ENCODE measurements around the gene RAD51B. TPM values are rescaled to one million over a fixed set of nuclear protein-coding genes. Genes with fewer than 3 reads are reported as not detected.
A peak's percentile ranks its signal among the peaks of the same experiment; 100 is the strongest.

RAD51B gene
- total RNA-seq, 2 donors from 2014 or later, result 37.0 to 49.7 TPM

DNA sequence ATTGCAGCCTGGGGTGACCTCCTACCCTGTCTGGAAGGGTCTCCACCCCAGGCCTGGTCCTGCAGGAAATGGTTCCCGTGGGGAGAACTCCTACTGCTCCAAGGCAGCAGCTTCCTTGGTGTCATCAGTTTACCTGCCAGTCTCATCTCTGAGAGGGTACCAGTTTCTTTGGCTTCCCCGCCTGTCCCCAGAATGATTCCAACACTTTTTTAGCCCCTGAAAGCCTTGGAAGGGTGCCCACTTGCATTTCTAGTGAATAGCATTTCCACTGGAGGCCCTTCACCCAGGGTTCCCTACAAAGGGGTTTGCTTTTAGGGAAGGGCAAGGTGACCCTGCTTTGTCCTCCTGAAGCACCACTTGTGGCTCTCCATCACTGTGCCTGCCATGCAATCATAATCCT, 689.0 kb downstream of the RAD51B start:
- no peaks in the 10 kb centered on the region for H3K9me3 Mint-ChIP-seq
- no peaks in the 10 kb centered on the region for H3K27me3 Mint-ChIP-seq
- no peak for ATAC-seq (replicated peaks)
- peaks cover 40% of the 10 kb centered on the region for H3K4me1 Mint-ChIP-seq
- H3K4me3 Mint-ChIP-seq, result no peak overlapping the region
- no peaks in the 10 kb centered on the region for H3K36me3 Mint-ChIP-seq (ENCODE audit: low read depth)
- H3K27ac Mint-ChIP-seq, result no peak overlapping the region

DNA sequence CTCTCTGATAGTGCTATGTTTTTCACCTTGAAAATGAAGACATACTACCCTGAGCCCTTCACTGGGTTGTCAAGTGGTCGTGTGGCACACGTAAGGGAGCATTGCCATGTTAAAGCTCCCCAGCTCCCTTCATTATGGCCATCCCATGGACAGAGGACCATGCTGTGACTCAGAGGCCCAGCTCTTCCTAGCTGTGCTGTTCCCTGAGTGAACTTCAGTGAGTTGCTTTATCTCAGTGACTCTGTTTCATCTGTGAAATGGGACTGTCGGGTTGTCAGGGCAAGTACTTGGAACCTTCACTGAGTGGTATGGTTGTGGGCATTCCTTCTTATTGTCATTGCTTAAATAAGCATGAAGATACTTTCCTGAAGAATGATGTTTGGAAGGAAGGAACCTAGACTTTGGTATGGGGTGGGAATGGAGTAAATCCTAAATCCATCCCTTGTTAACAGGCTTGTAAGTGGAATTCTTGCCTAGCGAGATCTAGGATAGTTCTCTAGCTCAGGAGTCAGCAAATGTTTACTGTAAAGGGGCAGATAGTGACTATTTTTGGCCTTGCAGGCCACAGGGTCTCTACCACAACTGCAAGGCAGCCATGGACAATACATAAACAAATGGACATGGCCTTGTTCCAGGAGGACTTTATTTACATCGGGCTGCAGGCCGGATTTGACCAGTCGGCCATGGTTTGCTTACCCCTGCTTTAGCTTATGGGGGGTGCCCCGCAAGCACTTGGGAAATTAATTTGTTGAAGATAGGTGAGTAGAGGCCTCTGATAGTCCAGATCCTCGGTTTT, 689.8 kb downstream of the RAD51B start:
- Mint-ChIP-seq H3K4me1 (peaks cover 36% of the 10 kb centered on the region), H3K27ac (no peak overlapping the region), H3K9me3 (no peaks in the 10 kb centered on the region), H3K4me3 (no peak overlapping the region), H3K27me3 (no peaks in the 10 kb centered on the region), H3K36me3 (ENCODE audit: low read depth) (no peaks in the 10 kb centered on the region)
- ATAC-seq (replicated peaks), result no peak

DNA sequence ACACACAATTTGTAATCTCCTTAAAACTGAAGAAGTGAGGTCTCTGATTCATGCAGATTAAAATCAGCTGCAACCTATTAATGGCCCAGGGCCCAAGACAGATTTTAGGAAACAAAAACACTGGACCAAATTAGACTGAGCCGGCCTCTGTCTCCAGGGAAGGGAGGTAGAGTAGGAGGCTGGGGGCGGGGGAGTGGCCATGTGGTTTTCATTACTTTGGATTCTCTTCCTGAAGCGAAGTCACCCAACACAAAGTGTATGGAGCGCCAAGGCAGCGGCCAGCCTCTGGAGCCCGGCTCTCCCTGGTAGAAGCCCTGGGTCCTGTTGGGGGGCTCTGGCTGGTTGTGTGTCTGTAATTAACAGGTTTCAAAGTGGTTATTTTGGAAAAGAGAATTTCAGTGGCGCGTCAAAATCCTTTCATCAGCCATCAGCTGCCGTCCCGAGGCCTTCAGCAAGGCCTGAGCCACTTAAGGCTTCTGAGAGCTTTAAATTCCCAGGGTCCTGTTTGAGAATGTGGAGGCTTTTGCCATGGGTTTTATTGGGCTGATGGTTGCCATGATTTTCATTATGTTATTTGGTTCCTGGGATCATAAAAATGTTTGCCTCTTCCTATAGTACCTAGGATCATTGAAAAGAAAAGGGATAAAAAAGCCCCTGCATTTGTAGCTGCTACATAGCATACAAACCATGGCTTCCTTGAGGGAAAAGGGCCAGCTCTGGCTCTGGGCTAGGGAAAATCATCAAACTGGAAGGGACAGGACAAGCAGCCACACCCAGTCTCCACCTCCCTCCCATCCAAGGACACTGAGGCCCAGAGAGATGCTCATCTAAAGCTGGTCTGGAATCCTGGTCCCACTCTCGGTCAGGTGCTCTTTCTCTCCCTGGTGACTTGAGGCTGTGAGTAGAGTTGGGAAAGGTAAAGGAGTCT, 690.9 kb downstream of the RAD51B start:
- H3K27ac Mint-ChIP-seq, result peak overlapping the region; percentile 23
- no peaks in the 10 kb centered on the region for H3K36me3 Mint-ChIP-seq (ENCODE audit: low read depth)
- no peaks in the 10 kb centered on the region for H3K27me3 Mint-ChIP-seq
- no peak overlapping the region for H3K4me3 Mint-ChIP-seq
- no peak for ATAC-seq (replicated peaks)
- H3K4me1 Mint-ChIP-seq, result peaks cover 36% of the 10 kb centered on the region
- H3K9me3 Mint-ChIP-seq, result no peaks in the 10 kb centered on the region

DNA sequence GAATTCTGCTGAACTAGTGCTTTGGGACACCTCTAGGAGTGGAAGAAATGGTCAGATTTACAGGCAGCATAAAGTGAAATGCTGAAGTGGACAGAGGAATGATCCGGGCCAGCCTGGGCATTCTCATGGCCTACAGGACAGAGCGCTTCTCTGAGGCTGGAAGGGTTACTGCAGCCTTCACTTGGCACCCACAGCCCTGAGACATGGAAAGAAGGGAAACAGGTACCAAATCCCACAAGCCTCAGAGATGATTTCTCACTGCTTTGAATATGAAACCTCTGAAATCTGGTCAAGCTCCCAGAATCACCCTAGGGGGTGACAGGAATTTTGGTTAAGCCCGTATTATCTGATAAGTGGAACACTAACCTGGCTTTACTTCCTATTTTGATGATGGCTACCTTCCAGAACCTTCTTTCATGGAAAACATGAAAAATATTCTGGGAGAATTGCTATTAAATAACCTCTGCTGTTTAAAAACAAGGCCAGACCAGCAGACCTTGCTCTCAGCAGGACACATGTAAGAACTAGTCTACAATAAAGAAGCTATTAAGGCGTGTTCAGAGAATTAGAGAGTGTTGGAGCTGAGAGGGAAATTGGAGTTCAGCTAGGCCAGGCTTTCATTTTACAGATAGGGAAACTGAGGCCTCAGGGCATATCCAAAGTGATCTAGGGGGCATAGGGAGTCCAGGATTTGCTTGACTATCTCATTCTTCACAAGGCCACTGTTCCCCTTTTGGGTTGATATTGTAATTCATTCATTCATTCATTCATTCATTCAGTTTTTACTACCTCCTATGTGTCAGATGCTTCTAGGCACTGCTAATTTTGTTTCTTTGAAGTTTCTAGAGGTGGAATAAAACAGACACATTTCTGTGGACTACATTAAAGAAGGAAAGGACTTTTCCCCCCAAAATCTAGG, 691.8 kb downstream of the RAD51B start:
- Mint-ChIP-seq H3K36me3 (ENCODE audit: low read depth) (no peaks in the 10 kb centered on the region), H3K4me3 (no peak overlapping the region), H3K27me3 (no peaks in the 10 kb centered on the region), H3K9me3 (no peaks in the 10 kb centered on the region), H3K27ac (peak overlapping the region; percentile 23), H3K4me1 (peaks cover 29% of the 10 kb centered on the region)
- no peak for ATAC-seq (replicated peaks)

DNA sequence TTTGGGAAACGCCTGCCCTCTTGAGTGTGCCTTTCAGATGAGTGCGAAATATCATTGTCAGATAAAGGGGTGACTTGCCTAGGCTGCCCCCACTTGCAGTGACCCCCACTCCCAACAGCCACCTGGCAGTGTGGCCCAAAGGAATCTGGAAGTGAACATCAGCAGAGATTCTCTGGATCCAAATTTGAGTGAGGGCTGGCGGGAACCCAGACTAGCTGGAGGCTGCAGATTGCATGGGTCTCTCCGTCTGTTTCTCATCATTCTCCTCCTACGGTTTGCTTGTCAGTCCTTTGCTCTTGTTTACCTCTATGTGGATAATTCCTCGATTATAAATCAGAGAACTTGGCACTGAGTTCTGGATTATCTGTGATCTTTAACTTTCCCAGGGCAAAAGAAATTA, 692.5 kb downstream of the RAD51B start:
- H3K9me3 Mint-ChIP-seq, result no peaks in the 10 kb centered on the region
- H3K4me1 Mint-ChIP-seq, result peaks cover 22% of the 10 kb centered on the region
- no peak for ATAC-seq (replicated peaks)
- H3K27me3 Mint-ChIP-seq, result no peaks in the 10 kb centered on the region
- no peaks in the 10 kb centered on the region for H3K36me3 Mint-ChIP-seq (ENCODE audit: low read depth)
- H3K27ac Mint-ChIP-seq, result peak overlapping the region; percentile 14
- H3K4me3 Mint-ChIP-seq, result no peak overlapping the region

DNA sequence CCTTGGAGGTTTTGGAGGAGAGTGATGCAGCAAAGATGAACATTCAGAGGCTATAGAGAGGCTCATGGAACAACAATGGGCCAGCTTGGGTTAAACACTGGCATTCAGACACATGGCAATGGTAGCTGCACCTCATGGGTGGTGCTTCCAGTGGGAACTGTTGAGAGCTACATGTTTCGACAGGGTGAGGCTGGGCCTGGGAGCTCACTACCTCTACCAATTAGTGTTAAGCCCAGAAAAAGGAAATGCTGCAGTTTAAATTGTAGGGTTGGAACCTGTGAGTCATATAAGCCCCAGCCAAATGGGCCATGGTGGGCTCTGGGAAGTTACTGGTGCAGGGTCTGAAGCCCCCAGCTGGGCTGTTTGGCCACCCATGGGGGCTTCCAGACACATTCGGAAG, 693.6 kb downstream of the RAD51B start:
- peak overlapping the region; percentile 14 for H3K27ac Mint-ChIP-seq
- H3K36me3 Mint-ChIP-seq (ENCODE audit: low read depth), result no peaks in the 10 kb centered on the region
- H3K27me3 Mint-ChIP-seq, result no peaks in the 10 kb centered on the region
- peaks cover 12% of the 10 kb centered on the region for H3K4me1 Mint-ChIP-seq
- H3K9me3 Mint-ChIP-seq, result no peaks in the 10 kb centered on the region
- no peak for ATAC-seq (replicated peaks)
- no peak overlapping the region for H3K4me3 Mint-ChIP-seq

DNA sequence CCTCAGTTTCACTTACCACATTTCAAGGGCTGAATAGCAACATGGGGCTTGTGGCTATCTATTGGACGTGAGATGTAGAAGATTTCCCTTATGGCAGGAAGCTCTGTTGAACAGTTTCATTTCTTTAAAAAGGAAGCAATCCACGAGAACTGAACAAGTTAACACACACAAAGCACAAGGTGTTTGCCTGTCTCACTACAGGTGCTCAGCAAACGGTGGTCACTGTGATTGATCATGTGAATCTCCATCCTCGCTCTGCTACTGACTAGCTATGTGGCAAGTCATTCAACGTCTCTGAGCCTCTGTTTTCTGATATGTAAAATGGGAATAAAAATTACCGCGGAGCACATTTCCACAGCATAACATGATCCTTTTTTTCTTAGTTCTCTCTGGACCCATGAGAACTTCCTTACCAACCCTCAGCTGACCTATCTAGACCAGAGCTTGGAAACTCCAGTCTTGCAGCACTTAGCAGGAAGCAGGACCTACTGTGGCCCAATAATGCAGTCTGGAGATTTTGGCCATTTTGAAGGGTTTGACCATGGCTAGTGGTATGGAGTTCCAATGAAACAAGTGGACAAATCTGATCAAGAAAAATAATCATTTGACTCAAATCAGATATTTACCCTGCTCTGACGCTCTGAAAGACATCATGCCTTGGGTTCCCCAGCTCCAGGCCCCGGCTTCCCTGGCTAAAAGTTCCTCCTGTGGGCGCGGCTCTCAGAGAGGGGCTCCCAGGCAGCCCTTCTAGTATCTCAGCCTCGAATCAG, 694.4 kb downstream of the RAD51B start:
- H3K27ac Mint-ChIP-seq, result no peak overlapping the region
- no peaks in the 10 kb centered on the region for H3K9me3 Mint-ChIP-seq
- peaks cover 12% of the 10 kb centered on the region for H3K4me1 Mint-ChIP-seq
- no peaks in the 10 kb centered on the region for H3K27me3 Mint-ChIP-seq
- no peaks in the 10 kb centered on the region for H3K36me3 Mint-ChIP-seq (ENCODE audit: low read depth)
- ATAC-seq (replicated peaks), result no peak
- H3K4me3 Mint-ChIP-seq, result no peak overlapping the region

DNA sequence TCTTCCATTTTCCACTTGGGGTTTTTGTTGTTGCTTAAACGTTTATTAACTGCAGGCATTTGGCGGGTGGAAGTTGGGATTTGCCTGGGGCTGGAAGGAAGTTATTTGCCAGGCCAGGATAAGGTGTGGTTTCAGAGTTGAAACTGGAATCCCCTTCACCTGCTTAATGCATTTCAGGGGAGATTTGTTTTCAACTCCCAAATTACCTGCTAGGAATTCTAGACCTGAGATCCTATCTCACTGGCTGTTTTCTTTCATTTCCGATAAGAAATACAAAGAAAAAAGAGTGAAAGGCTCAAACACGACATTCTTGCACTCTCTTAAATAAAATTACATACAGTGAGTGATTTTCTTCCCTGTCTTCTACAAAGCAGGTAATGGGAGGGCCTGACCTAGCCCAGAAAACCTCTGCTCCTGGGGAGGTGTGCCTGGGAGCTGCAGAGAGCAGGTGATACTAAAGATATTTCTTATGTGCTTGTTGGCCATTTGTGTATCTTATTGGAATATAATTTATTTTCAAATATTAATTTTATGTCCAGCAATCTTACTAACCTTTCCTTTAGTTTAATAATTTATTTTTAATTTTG, 695.1 kb downstream of the RAD51B start:
- ATAC-seq (replicated peaks), result no peak
- no peak overlapping the region for H3K4me3 Mint-ChIP-seq
- no peaks in the 10 kb centered on the region for H3K27me3 Mint-ChIP-seq
- H3K27ac Mint-ChIP-seq, result no peak overlapping the region
- H3K9me3 Mint-ChIP-seq, result no peaks in the 10 kb centered on the region
- H3K36me3 Mint-ChIP-seq (ENCODE audit: low read depth), result no peaks in the 10 kb centered on the region
- H3K4me1 Mint-ChIP-seq, result peaks cover 17% of the 10 kb centered on the region

DNA sequence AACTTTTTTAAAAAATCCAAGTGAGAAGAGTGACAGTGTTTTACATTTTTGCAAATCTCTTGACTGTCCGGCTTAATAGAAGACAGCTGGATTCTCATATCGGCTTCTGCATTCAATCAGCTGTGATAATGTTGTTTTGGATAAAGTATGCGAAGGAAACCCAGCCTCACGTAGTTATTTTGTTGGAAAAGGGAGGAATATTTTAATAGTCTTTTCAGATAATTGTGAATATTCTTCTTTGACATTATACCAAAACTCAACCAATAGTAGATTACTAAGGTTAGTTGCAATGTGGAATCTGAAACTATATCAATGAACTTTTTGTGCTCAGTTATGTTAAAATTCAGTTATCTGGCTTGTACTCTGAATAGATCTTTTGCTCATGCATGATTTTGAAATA, 696.8 kb downstream of the RAD51B start:
- Mint-ChIP-seq H3K36me3 (ENCODE audit: low read depth) (no peaks in the 10 kb centered on the region), H3K9me3 (no peaks in the 10 kb centered on the region), H3K27ac (no peak overlapping the region), H3K4me3 (no peak overlapping the region), H3K4me1 (peaks cover 13% of the 10 kb centered on the region), H3K27me3 (no peaks in the 10 kb centered on the region)
- ATAC-seq (replicated peaks), result no peak

DNA sequence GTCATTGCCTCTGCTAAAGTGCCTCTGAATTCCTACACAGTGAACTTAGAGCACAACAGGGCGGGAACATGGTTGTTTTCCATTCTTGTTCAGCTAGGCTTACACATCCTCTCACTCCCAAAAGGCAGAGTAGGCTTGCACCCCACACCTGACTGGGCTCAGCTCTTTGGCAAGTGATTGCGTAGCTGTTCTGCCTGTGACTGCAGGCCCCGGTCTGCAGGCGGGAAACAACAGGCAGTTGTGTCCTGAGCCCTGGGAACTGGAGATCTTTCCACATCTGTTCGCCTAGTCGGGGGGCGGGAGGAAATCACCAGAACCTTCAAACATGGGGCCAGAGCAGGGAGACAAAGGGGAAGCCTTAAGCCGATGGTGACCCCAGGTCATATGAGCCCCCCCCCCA, 698.6 kb downstream of the RAD51B start:
- Mint-ChIP-seq H3K36me3 (ENCODE audit: low read depth) (no peaks in the 10 kb centered on the region), H3K9me3 (no peaks in the 10 kb centered on the region), H3K4me3 (no peak overlapping the region), H3K27me3 (no peaks in the 10 kb centered on the region), H3K27ac (no peak overlapping the region), H3K4me1 (peaks cover 5% of the 10 kb centered on the region)
- ATAC-seq (replicated peaks), result no peak

DNA sequence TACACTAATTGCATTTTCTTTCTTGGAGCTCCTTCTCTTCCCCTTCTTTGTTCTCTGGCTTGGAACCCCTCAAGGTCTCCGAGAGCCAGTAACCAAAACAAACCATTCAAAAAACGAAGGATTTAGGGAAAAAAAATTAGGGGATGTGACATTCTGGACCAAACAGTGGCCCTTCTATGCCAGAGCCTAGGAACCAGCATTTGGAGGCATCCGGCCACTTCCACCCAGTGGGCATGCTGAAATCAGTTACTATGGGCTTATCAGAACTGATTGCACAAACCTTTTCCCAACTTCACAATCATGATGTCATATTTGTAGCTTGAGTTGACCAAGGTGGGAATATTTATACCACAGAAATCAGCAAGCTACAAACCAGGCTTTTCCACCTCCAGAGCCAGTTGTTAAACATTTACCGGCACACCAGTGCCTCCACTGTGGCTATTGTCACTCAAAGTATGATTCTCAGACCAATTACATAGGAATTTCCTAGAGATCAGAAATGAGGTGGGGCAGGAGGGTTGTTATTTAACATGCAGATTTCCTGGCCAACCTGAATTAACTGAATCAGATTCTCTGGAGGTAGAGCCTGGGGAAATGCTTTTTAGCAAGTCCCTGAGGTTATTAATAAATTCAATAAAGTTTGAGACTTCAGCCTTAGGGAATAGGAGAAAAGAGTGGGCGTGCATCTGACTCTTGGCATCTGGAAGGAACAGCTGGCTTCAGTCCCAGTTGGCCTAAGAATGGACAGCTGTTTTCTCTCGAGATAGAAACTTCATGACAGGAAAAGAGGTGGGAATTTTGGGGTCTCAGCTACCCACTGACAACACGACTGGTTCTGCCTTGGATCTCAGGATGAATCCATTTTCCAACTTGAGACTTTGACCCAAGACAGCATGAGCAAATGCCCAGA, 699.4 kb downstream of the RAD51B start:
- ATAC-seq (replicated peaks), result no peak
- H3K36me3 Mint-ChIP-seq (ENCODE audit: low read depth), result no peaks in the 10 kb centered on the region
- no peaks in the 10 kb centered on the region for H3K27me3 Mint-ChIP-seq
- no peaks in the 10 kb centered on the region for H3K9me3 Mint-ChIP-seq
- H3K4me1 Mint-ChIP-seq, result peaks cover 5% of the 10 kb centered on the region
- no peak overlapping the region for H3K27ac Mint-ChIP-seq
- no peak overlapping the region for H3K4me3 Mint-ChIP-seq

DNA sequence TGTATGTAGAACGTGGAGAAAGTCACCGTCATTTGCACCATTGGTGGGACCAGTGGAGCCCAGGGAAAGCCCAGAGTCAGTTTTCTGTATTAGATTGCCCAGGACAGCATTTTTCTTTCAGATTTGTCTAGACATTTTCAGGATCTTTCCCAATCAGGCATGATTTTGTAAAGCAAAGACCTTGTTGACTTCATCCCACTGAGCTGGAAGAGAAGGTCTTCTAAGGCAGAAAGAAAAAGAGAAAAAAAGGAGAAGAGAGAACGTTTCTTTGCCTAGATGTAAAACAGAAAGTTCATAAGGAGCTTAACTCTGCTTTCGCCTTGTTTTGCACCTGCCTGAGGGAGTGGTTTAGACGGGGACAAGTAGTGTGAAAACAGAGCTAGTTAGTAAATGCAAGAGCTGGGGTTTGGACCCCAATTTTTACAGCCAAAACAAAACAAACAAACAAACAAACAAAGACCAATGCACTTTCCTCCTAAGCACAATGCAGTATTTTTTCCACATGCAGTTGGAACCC, 700.1 kb downstream of the RAD51B start:
- ATAC-seq (replicated peaks), result no peak
- Mint-ChIP-seq H3K27ac (no peak overlapping the region), H3K27me3 (no peaks in the 10 kb centered on the region), H3K4me3 (no peak overlapping the region), H3K9me3 (no peaks in the 10 kb centered on the region), H3K4me1 (peaks cover 5% of the 10 kb centered on the region), H3K36me3 (ENCODE audit: low read depth) (no peaks in the 10 kb centered on the region)

Data from activated T-helper 17 cell treated with anti-CD3 and anti-CD28 coated beads, Interleukin-2, amount 50 U/mL, for 72 hours (primary cell).